ENCODE measurements around the gene PABPN1. TPM values are rescaled to one million over a fixed set of nuclear protein-coding genes. Genes with fewer than 3 reads are reported as not detected.

The PABPN1 gene
- total RNA-seq, 4 donors from 2014 or later = 79.3 to 149 (median 116) TPM

DNA sequence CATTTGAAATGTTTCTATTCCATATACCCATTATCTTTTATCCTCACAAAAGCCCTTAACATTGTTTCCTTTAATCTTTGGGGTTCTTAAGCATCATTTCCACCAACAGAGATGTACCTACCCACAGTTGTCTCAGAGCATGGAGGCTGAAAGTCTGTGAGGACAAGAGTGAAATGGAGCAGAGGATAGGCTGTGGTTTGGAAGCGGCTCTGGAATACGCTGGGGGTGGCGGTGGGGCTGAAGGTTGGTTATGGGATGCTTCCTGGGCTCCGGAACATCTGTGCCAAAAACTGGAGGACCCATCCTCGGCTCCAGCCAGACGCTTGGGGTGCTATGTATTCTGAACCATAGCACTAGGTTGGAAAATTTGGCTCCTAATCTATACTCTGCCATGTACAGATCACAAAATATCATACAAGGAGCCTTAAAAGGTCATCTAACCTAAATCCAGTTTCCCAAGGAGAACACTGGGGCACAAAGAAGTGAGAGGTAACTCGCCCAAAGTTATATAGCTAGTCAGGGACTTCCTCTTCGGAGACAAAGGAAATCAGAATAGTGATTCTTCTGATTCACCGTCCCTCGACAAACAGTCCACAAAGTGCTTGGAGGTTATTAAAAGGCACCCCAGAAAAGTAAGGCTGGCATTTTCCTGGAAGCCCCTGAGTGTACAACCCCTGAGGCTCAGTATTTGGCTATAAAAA, 21.1 kb upstream of the PABPN1 start:
- Histone ChIP-seq H3K9me3 (no peaks in the 10 kb centered on the region), H3K4me3 (peak overlapping the region; percentile 76 to 96 (median 82)), H3K27me3 (no peaks in the 10 kb centered on the region), H3K36me3 (peaks cover 0 to 19% (median 0%) of the 10 kb centered on the region in 3 donors), H3K27ac (peak overlapping the region; percentile 97 to 100 (median 100)), H3K4me1 (peaks cover 0 to 16% (median 2%) of the 10 kb centered on the region in 4 donors)
- TF ChIP-seq, protein P1, sequence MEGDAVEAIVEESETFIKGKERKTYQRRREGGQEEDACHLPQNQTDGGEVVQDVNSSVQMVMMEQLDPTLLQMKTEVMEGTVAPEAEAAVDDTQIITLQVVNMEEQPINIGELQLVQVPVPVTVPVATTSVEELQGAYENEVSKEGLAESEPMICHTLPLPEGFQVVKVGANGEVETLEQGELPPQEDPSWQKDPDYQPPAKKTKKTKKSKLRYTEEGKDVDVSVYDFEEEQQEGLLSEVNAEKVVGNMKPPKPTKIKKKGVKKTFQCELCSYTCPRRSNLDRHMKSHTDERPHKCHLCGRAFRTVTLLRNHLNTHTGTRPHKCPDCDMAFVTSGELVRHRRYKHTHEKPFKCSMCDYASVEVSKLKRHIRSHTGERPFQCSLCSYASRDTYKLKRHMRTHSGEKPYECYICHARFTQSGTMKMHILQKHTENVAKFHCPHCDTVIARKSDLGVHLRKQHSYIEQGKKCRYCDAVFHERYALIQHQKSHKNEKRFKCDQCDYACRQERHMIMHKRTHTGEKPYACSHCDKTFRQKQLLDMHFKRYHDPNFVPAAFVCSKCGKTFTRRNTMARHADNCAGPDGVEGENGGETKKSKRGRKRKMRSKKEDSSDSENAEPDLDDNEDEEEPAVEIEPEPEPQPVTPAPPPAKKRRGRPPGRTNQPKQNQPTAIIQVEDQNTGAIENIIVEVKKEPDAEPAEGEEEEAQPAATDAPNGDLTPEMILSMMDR (IDR thresholded peaks at IDR 0.05) = no peak
- no peak for TF ChIP-seq POLR2A (IDR thresholded peaks at IDR 0.05)
- no peak for DNase-seq

DNA sequence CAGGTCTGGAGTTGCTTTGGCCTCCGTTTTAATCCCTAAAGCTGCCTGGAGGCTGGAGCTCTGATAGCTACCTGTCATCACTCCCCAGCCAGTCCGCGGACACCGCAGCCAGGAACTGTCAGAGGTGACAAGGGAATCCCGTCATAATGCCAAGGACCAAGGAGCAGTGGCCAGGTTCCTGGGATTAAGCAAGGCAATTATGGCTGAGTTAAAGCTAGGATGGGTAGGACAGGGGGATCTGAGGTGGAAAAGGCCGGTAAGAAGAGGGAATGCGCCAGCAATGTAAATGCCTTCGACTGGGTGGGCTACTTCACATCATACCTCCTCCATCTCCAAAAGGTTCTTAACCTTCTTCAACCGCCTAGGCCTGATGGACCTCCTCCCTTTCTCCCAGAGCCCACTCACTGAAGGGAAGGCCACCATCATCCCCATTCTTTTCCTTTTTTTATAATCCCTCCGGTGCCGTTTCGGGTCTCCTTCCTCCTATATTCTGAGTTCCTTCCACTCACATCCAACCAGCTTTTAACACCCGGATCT, 20.5 kb upstream of the PABPN1 start:
- H3K27ac ChIP-seq = peak overlapping the region; percentile 97 to 100 (median 100)
- H3K36me3 ChIP-seq = peaks cover 0 to 19% (median 0%) of the 10 kb centered on the region in 3 donors
- H3K4me3 ChIP-seq = peak overlapping the region; percentile 76 to 96 (median 82)
- no peaks in the 10 kb centered on the region for H3K9me3 ChIP-seq
- TF ChIP-seq, protein P1 (IDR thresholded peaks at IDR 0.05) = no peak
- TF ChIP-seq POLR2A (IDR thresholded peaks at IDR 0.05) = peak in 1 of 2 donors; percentile 11
- H3K27me3 ChIP-seq = no peaks in the 10 kb centered on the region
- H3K4me1 ChIP-seq = peaks cover 0 to 19% (median 2%) of the 10 kb centered on the region in 4 donors
- peak; percentile 45 to 76 (median 73) for DNase-seq

DNA sequence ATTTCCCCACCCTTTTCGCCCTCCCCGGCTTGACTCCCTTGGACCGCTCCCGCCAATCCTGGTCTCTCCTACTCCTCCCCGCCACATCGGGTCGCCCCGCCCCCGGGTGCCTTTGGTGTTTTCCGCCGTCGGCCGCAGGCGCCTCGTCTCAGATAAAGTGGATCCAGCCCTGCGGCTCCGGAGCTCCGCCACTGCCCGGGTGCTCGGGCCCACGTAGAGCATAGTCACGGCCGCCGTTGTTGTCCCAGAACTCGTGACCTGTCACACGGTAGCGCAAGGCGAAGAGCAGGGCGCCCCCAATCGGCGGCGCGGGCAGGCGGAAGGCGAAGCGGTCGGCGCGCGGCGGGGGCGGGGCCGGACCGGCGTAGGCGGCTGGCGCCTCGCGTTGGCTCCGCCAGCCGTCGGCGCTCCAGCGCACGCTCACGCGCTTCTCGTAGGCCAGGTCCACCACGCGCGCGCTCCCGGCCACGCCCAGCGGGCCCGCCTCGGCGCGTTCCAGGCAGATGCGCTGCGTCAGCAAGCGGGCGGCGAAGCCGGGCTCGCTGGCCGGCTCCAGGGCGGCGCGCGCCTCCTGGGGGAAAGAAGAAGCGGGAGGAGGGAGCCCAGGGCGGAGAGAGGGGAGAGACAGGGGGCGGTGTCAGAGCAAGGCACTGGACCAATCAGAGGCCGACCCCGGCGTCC, 19.8 kb upstream of the PABPN1 start:
- TF ChIP-seq, protein P1 (IDR thresholded peaks at IDR 0.05) = peak; percentile 73 to 95 (median 82)
- peak; percentile 28 to 71 for TF ChIP-seq POLR2A (IDR thresholded peaks at IDR 0.05)
- peak; percentile 94 to 99 (median 98) for DNase-seq
- H3K4me1 ChIP-seq = peaks cover 0 to 25% (median 4%) of the 10 kb centered on the region in 4 donors

DNA sequence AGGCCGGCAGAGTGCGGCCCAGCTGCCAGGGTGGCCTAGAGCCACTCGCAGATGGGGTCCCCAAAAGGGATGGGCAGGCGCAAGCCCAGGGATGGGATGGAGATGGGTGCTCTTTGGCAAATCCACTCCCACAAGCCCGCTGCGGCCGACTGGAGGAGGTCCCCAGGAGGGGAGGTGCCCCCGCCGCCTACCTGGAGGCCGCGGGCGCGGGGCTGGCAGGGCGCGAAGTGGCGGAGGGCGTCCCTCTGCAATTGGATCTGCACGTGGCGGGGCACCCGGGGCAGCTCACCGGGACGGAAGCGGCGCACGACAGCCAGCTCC, 19.3 kb upstream of the PABPN1 start:
- Histone ChIP-seq H3K27me3 (no peaks in the 10 kb centered on the region), H3K9me3 (no peaks in the 10 kb centered on the region), H3K4me1 (peaks cover 0 to 25% (median 4%) of the 10 kb centered on the region in 4 donors), H3K4me3 (peak overlapping the region; percentile 76 to 96 (median 82)), H3K27ac (peak overlapping the region; percentile 97 to 100 (median 100)), H3K36me3 (peaks cover 0 to 19% (median 0%) of the 10 kb centered on the region in 3 donors)
- TF ChIP-seq POLR2A (IDR thresholded peaks at IDR 0.05) = peak; percentile 68 to 69
- TF ChIP-seq, protein P1 (IDR thresholded peaks at IDR 0.05) = no peak
- no peak for DNase-seq

More for the DNA sequence above, 19.8 kb upstream of the PABPN1 start:
- Histone ChIP-seq H3K27me3 (no peaks in the 10 kb centered on the region), H3K27ac (peak overlapping the region; percentile 97 to 100 (median 100)), H3K36me3 (peaks cover 0 to 19% (median 0%) of the 10 kb centered on the region in 3 donors), H3K9me3 (no peaks in the 10 kb centered on the region), H3K4me3 (peak overlapping the region; percentile 76 to 96 (median 82))

DNA sequence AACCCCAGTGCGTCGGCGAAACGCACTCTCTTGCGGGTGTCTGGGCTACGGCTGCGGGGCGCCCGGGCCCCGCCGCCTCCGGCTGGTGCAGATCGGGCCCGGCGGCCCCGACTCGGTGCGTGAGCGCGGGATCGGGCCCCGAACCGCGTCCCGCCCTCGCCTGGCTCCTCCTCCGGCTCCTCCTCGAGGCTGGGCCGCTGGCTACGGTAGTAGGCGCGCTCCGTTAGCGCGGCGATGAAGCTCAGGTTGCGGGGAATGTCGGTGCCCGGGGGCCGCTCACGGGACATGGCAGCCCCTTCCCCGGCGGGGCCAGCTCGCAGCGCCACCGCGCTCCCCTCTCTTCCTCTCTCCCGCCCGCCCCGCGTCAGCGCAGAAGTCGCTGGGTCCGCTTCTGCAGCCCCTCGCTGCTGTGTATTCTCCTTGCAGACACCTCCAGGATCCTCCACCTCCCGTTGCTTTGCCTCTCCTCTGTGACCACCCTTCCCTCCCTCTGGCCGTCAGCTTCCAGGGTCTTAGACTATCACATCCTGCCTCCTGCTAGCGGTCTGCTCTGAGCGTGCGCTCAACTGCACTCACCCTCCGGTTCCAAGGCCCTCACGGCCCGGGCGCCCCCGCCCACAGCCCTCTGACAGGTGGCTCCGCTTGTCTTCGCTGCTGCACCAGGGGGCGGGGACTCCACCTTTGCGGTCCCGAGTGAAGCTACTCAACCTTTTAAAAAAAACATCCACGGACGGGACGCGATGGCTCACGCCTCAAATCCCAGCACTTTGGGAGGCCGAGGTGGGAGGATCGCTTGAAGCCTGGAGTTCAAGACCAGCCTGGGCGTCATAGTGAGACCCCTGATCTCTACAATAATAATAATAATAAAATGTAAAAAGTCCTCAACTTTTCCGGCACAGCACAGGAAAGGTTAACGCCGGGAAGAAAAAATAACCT, 18.7 kb upstream of the PABPN1 start, which contains the start of gene PPP1R3E:
Gene PPP1R3E, minus strand, starts transcription at position 570 of the 936 bp plus-strand sequence. Its CDS starts 283 bp downstream, at position 287.
- peaks cover 0 to 13% (median 0%) of the 10 kb centered on the region in 3 donors for H3K36me3 ChIP-seq
- peak; percentile 88 to 96 (median 96) for DNase-seq
- H3K9me3 ChIP-seq = no peaks in the 10 kb centered on the region
- H3K27me3 ChIP-seq = no peaks in the 10 kb centered on the region
- peaks cover 0 to 29% (median 5%) of the 10 kb centered on the region in 4 donors for H3K4me1 ChIP-seq
- H3K27ac ChIP-seq = peak within 1 kb of the TSS; percentile 97 to 100 (median 100)
- peak within 1 kb of the TSS; percentile 76 to 96 (median 82) for H3K4me3 ChIP-seq
- TF ChIP-seq, protein P1 (IDR thresholded peaks at IDR 0.05) = no peak
- TF ChIP-seq POLR2A (IDR thresholded peaks at IDR 0.05) = peak in 1 of 2 donors; percentile 14

Data from Peyer's patch (tissue), 4 donors.